ENCODE measurements around the gene HOXC10.

The HOXC10 gene

GRCh38 chr12:53992377-53992889 is 7.5 kb downstream of the HOXC10 start:
- DNase-seq: no peak

- DNase-seq: no peak
Measured at GRCh38 chr12:53993162-53994008, 8.4 kb downstream of the HOXC10 start.

- DNase-seq: no peak
Measured at GRCh38 chr12:53994009-53994263, 9.0 kb downstream of the HOXC10 start.

GRCh38 chr12:53994264-53995001 is 9.5 kb downstream of the HOXC10 start:
- no peak for DNase-seq

- no peak for DNase-seq
Measured at GRCh38 chr12:53995002-53995377, 10.0 kb downstream of the HOXC10 start.

GRCh38 chr12:53995378-53996239 is 10.7 kb downstream of the HOXC10 start:
- DNase-seq: no peak

- no peak for DNase-seq
Measured at GRCh38 chr12:53996240-53997203, 11.6 kb downstream of the HOXC10 start.

- DNase-seq: no peak
Measured at GRCh38 chr12:53997204-53998109, 12.5 kb downstream of the HOXC10 start.

GRCh38 chr12:53998110-53998899 is 13.4 kb downstream of the HOXC10 start:
- no peak for DNase-seq

GRCh38 chr12:53998900-53999236 is 13.9 kb downstream of the HOXC10 start:
- DNase-seq: no peak

- DNase-seq: no peak
Measured at GRCh38 chr12:53999559-54000115, 14.7 kb downstream of the HOXC10 start.

GRCh38 chr12:54000116-54001114 is 15.5 kb downstream of the HOXC10 start, which contains the start of gene HOXC9:
TSS of gene HOXC9 (plus strand) at chr12:54000161. CDS start at chr12:54000189, 28 bp downstream.
- no peak for DNase-seq

- DNase-seq: no peak
Measured at GRCh38 chr12:54001283-54002187, 16.6 kb downstream of the HOXC10 start.

GRCh38 chr12:54002278-54002914 is 17.4 kb downstream of the HOXC10 start:
- no peak for DNase-seq

GRCh38 chr12:54002915-54003389 is 18.0 kb downstream of the HOXC10 start:
- DNase-seq: no peak

GRCh38 chr12:54003625-54004024 is 18.7 kb downstream of the HOXC10 start:
- no peak for DNase-seq
